Measurements from ENCODE around the gene VAV2.

VAV2 gene

GRCh38 chr9:133874659-133875058 is 117.5 kb downstream of the VAV2 start:
- no peak for TF ChIP-seq CTCF (IDR thresholded peaks at IDR 0.05; ENCODE audit: borderline replicate concordance, control extremely low read depth, extremely low read depth, insufficient read depth, missing control alignments)
- in situ Hi-C loops (cut with MboI; ENCODE audit: low sequenced_read_pairs, unreplicated experiment): no loop called here

GRCh38 chr9:133874060-133874657 is 118.0 kb downstream of the VAV2 start:
- TF ChIP-seq CTCF (IDR thresholded peaks at IDR 0.05; ENCODE audit: borderline replicate concordance, control extremely low read depth, extremely low read depth, insufficient read depth, missing control alignments): no peak
- no peak for DNase-seq (ENCODE audit: low spot score)
- in situ Hi-C loops (cut with MboI; ENCODE audit: low sequenced_read_pairs, unreplicated experiment): no loop called here

More at GRCh38 chr9:133874659-133875058, 117.5 kb downstream of the VAV2 start:
- no peak for DNase-seq (ENCODE audit: low spot score)

GRCh38 chr9:133873461-133873891 is 118.6 kb downstream of the VAV2 start:
- TF ChIP-seq CTCF (IDR thresholded peaks at IDR 0.05; ENCODE audit: borderline replicate concordance, control extremely low read depth, extremely low read depth, insufficient read depth, missing control alignments): no peak
- in situ Hi-C loops (cut with MboI; ENCODE audit: low sequenced_read_pairs, unreplicated experiment): no loop called here
- no peak for DNase-seq (ENCODE audit: low spot score)

- DNase-seq (ENCODE audit: low spot score): no peak
- TF ChIP-seq CTCF (IDR thresholded peaks at IDR 0.05; ENCODE audit: borderline replicate concordance, control extremely low read depth, extremely low read depth, insufficient read depth, missing control alignments): no peak
- in situ Hi-C loops (cut with MboI; ENCODE audit: low sequenced_read_pairs, unreplicated experiment): no loop called here
These were observed 119.1 kb downstream of the VAV2 start for GRCh38 chr9:133873009-133873408.

GRCh38 chr9:133870598-133871595 is 121.2 kb downstream of the VAV2 start:
- no peak for TF ChIP-seq CTCF (IDR thresholded peaks at IDR 0.05; ENCODE audit: borderline replicate concordance, control extremely low read depth, extremely low read depth, insufficient read depth, missing control alignments)

GRCh38 chr9:133869674-133870405 is 122.3 kb downstream of the VAV2 start:
- in situ Hi-C loops (cut with MboI; ENCODE audit: low sequenced_read_pairs, unreplicated experiment): no loop called here
- DNase-seq (ENCODE audit: low spot score): no peak
- no peak for TF ChIP-seq CTCF (IDR thresholded peaks at IDR 0.05; ENCODE audit: borderline replicate concordance, control extremely low read depth, extremely low read depth, insufficient read depth, missing control alignments)

More at GRCh38 chr9:133870598-133871595, 121.2 kb downstream of the VAV2 start:
- in situ Hi-C loops (cut with MboI; ENCODE audit: low sequenced_read_pairs, unreplicated experiment): no loop called here
- DNase-seq (ENCODE audit: low spot score): no peak

All from GM13976 (cell line).